Measurements from ENCODE around the gene ARG2.

GRCh38 chr14:67679006-67679405 lies 59.3 kb downstream of the ARG2 start:
- TF ChIP-seq PATZ1 (CRISPR knock-in tag; IDR thresholded peaks at IDR 0.05; ENCODE audit: borderline replicate concordance) (no peak), ESRRG (CRISPR knock-in tag; IDR thresholded peaks at IDR 0.05) (no peak), OSR1 (CRISPR knock-in tag; IDR thresholded peaks at IDR 0.05) (no peak), ZFP3 (CRISPR knock-in tag; IDR thresholded peaks at IDR 0.05) (no peak), BACH2 (CRISPR knock-in tag; IDR thresholded peaks at IDR 0.05; ENCODE audit: borderline replicate concordance) (no peak), CSDC2 (CRISPR knock-in tag; IDR thresholded peaks at IDR 0.05) (no peak), TOX (CRISPR knock-in tag; IDR thresholded peaks at IDR 0.05; ENCODE audit: borderline replicate concordance) (no peak), CREB5 (CRISPR knock-in tag; IDR thresholded peaks at IDR 0.05; ENCODE audit: low read depth) (no peak), CSRNP3 (CRISPR knock-in tag; IDR thresholded peaks at IDR 0.05) (no peak)
